ENCODE data around the gene RILP. TPM values are rescaled to one million over a fixed set of nuclear protein-coding genes. Genes with fewer than 3 reads are reported as not detected.

RILP gene
- total RNA-seq, 1 experiment from 2014 or later, result 11.6 TPM

GRCh38 chr17:1608676-1609075 is 41.0 kb downstream of the RILP start:
- Histone ChIP-seq H3K79me2 (ENCODE audit: insufficient read depth, low read length) (no peaks in the 10 kb centered on the region), H3K27me3 (ENCODE audit: insufficient read depth, low read length) (no peaks in the 10 kb centered on the region), H2AFZ (ENCODE audit: low read depth, low read length, poor library complexity, severe bottlenecking) (no peak overlapping the region), H3K9ac (ENCODE audit: low read length) (no peak overlapping the region), H3K9me3 (ENCODE audit: control insufficient read depth in 1 of 2, insufficient read depth in 1 of 2, low read depth in 1 of 2, low read length in 2 of 2) (no peaks in the 10 kb centered on the region), H3K4me1 (ENCODE audit: control insufficient read depth in 1 of 2, insufficient read depth in 2 of 2, low read length in 2 of 2) (no peaks in the 10 kb centered on the region), H3K4me2 (ENCODE audit: low read length) (no peak overlapping the region), H3K4me3 (replicated peaks in 1 of 2; ENCODE audit: low read depth in 1 of 2, low read length in 2 of 2) (no peak overlapping the region), H3K36me3 (ENCODE audit: control insufficient read depth in 1 of 2, insufficient read depth in 2 of 2, low read length in 2 of 2) (no peaks in the 10 kb centered on the region), H3K27ac (ENCODE audit: low read depth, low read length) (no peak overlapping the region), H3K9me2 (ENCODE audit: insufficient read depth) (no peaks in the 10 kb centered on the region), H4K20me1 (ENCODE audit: insufficient read depth) (no peaks in the 10 kb centered on the region)
- DNase-seq (ENCODE audit: low read depth, low spot score) (no peak), ATAC-seq (no peak)
- RAD21 ChIA-PET (ENCODE audit: low non-redundant PET in 1 of 2, low total read pairs in 2 of 2, uncharacterized antibody in 2 of 2, unreplicated experiment in 2 of 2), result no interaction called here
- intact Hi-C loops (cut with micrococcal nuclease), result no loop called here
- CTCF ChIA-PET, result no interaction called here
- BruUV-seq (replicated peaks), result no TSS peak
- TF ChIP-seq MAX (IDR thresholded peaks at IDR 0.05) (no peak), POLR2A (IDR thresholded peaks at IDR 0.05; ENCODE audit: borderline replicate concordance, extremely low read depth, insufficient read depth, insufficient read length) (no peak), REST (IDR thresholded peaks at IDR 0.05; ENCODE audit: low read depth) (no peak), ELF1 (IDR thresholded peaks at IDR 0.05; ENCODE audit: borderline replicate concordance, low read depth) (no peak), ATF3 (IDR thresholded peaks at IDR 0.05) (no peak), CBX3 (IDR thresholded peaks at IDR 0.05; ENCODE audit: low read depth) (no peak), ZNF274 (IDR thresholded peaks at IDR 0.05; ENCODE audit: low read depth, low read length) (no peak), CTCF (IDR thresholded peaks at IDR 0.05 in 2 of 3, conservative IDR thresholded peaks at IDR 0.05 in 1 of 3; ENCODE audit: borderline replicate concordance in 1 of 3, insufficient read depth in 1 of 3, low read depth in 2 of 3, low read length in 2 of 3) (no peak), RAD21 (IDR thresholded peaks at IDR 0.05; ENCODE audit: low read depth) (no peak), SP1 (IDR thresholded peaks at IDR 0.05; ENCODE audit: low read depth) (no peak), SRF (IDR thresholded peaks at IDR 0.05; ENCODE audit: low read depth) (no peak), CEBPB (IDR thresholded peaks at IDR 0.05; ENCODE audit: low read depth) (no peak), ZFX (IDR thresholded peaks at IDR 0.05) (no peak)
- POLR2A ChIA-PET, result no interaction called here

All from HCT116 (cell line).